ENCODE data around the gene L1TD1.

DNA sequence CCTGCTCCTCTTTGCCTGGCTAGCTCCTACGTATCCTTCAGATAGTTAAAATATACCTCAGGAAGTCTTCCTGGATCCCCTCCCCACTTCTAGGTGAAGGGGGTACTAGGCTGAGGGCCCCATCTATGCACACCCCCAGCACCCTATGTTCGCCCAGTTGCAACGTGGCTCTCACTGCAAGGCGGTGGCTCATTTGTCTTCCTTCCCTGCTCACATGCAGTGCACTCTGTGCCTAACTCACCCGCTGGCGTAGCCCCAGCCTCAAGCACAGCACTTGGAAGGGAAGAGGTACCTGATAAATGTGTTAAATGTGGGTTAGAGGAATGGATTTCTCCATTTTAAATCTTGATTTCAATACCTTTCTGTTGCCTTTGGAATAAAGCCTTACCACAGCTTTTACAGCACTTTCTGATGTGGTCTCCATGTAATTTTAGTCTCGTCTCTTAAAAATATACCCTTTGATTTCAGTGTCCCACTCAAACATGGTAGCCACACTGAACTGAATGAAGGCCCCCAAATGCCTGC, 39.3 kb downstream of the L1TD1 start:
- TF ChIP-seq, protein P1, sequence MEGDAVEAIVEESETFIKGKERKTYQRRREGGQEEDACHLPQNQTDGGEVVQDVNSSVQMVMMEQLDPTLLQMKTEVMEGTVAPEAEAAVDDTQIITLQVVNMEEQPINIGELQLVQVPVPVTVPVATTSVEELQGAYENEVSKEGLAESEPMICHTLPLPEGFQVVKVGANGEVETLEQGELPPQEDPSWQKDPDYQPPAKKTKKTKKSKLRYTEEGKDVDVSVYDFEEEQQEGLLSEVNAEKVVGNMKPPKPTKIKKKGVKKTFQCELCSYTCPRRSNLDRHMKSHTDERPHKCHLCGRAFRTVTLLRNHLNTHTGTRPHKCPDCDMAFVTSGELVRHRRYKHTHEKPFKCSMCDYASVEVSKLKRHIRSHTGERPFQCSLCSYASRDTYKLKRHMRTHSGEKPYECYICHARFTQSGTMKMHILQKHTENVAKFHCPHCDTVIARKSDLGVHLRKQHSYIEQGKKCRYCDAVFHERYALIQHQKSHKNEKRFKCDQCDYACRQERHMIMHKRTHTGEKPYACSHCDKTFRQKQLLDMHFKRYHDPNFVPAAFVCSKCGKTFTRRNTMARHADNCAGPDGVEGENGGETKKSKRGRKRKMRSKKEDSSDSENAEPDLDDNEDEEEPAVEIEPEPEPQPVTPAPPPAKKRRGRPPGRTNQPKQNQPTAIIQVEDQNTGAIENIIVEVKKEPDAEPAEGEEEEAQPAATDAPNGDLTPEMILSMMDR (IDR thresholded peaks at IDR 0.05), result no peak
- TF ChIP-seq EP300 (IDR thresholded peaks at IDR 0.05), result no peak

All from ovary (tissue), 3 donors.